OCI-LY1 (cell line): ENCODE results near the gene EYA3.

Experiments used
- EZH2 ChIP-seq: fragments of 200-600 bp; sonication (generic), shearing (Covaris generic); IDR thresholded peaks from 2 replicates; pipeline ENCODE4 v1.8.0; 2017; ENCODE audit warnings: borderline replicate concordance, mixed run types, mild to moderate bottlenecking, antibody characterized with exemption, low read length, moderate library complexity, mixed read lengths
- TF ChIP-seq, protein P1 (sequence below): fragments of 200-600 bp; sonication (generic), shearing (Covaris generic); IDR thresholded peaks from 2 replicates; pipeline ENCODE4 v1.5.1; 2017; ENCODE audit warnings: mild to moderate bottlenecking, antibody characterized with exemption, low read length, moderate library complexity, mixed read lengths

DNA sequence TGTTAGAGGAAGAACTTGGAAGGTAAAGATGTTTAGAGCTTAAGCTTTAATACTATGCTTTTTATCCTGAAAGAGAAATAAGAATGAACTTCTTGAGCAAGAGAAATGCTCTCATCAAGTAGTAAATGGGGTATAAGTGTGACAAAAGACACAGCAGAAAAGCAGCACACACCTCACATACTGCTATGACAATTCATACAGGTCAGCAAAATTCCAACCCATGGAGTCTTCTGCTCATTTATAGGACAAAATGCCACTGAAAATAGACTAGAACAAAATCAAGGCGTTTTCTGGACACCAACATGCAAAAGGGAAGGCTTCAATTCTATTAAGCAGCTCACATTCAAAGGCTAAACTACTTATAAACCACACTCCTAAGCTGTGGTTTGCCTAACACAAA is 61.2 kb downstream of the EYA3 start:
- TF ChIP-seq, protein P1, sequence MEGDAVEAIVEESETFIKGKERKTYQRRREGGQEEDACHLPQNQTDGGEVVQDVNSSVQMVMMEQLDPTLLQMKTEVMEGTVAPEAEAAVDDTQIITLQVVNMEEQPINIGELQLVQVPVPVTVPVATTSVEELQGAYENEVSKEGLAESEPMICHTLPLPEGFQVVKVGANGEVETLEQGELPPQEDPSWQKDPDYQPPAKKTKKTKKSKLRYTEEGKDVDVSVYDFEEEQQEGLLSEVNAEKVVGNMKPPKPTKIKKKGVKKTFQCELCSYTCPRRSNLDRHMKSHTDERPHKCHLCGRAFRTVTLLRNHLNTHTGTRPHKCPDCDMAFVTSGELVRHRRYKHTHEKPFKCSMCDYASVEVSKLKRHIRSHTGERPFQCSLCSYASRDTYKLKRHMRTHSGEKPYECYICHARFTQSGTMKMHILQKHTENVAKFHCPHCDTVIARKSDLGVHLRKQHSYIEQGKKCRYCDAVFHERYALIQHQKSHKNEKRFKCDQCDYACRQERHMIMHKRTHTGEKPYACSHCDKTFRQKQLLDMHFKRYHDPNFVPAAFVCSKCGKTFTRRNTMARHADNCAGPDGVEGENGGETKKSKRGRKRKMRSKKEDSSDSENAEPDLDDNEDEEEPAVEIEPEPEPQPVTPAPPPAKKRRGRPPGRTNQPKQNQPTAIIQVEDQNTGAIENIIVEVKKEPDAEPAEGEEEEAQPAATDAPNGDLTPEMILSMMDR, result no peak
- no peak for TF ChIP-seq EZH2
